PC-9 (cell line): ENCODE measurements around the gene EBNA1BP2. TPM values are rescaled to one million over a fixed set of nuclear protein-coding genes. Genes with fewer than 3 reads are reported as not detected.
A peak's percentile ranks its signal among the peaks of the same experiment; 100 is the strongest.

Experiments
- BruUV-seq: library from RNA; stranded (reverse); fragments of 400-500 nt; replicated peaks from 2 replicates; lab custom pipeline; 2021; lab: Mats Ljungman, UMichigan
- CTCF ChIA-PET: fragments of 300-600 bp; sonication (Branson Sonifier 250); formaldehyde crosslinking; loops from one replicate; lab custom pipeline; 2022; ENCODE audit warnings: antibody characterized with exemption; lab: Charles Lee
- POLR2A ChIA-PET: fragments of 300-600 bp; sonication (Branson Sonifier 250); formaldehyde crosslinking; loops from one replicate; lab custom pipeline; 2022; ENCODE audit warnings: antibody characterized with exemption; ENCODE audit not compliant: unreplicated experiment; lab: Charles Lee
- DNase-seq, 2 experiments: peaks; one replicate each; pipeline versions ENCODE4 v3.0.0 to v3.0.0-alpha.2; 2015 to 2022; ENCODE audit warnings: mixed read lengths in 1 of 2
- H2AFZ ChIP-seq: fragments of 200-600 bp; sonication (generic); 2 replicates; pipeline ENCODE4 v1.8.1; 2017; ENCODE audit warnings: antibody characterized with exemption
- H3F3A ChIP-seq: fragments of 200-600 bp; sonication (generic); 2 replicates; pipeline ENCODE4 v1.8.1; 2017; ENCODE audit warnings: antibody characterized with exemption, mild to moderate bottlenecking, low read depth; ENCODE audit not compliant: insufficient read depth
- H3K27ac ChIP-seq: fragments of 200-600 bp; sonication (generic); 2 replicates; pipeline ENCODE4 v1.6.1; 2016; ENCODE audit warnings: mixed run types
- H3K27me3 ChIP-seq: fragments of 200-600 bp; sonication (generic); 2 replicates; pipeline ENCODE4 v1.6.1; 2016; ENCODE audit warnings: low read depth, mixed run types; ENCODE audit not compliant: insufficient read depth
- H3K36me3 ChIP-seq: fragments of 200-600 bp; sonication (generic); 2 replicates; pipeline ENCODE4 v1.6.1; 2016; ENCODE audit warnings: low read depth, mixed run types
- H3K4me1 ChIP-seq: fragments of 200-600 bp; sonication (generic); replicated peaks from 2 replicates; pipeline ENCODE4 v1.6.1; 2016; ENCODE audit warnings: mixed run types; ENCODE audit not compliant: insufficient read depth
- H3K4me2 ChIP-seq: fragments of 200-600 bp; sonication (generic); 2 replicates; pipeline ENCODE4 v1.6.1; 2017; ENCODE audit warnings: mixed run types
- H3K4me3 ChIP-seq: fragments of 200-600 bp; sonication (generic); 2 replicates; pipeline ENCODE4 v1.6.1; 2016; ENCODE audit warnings: mixed run types
- H3K79me2 ChIP-seq: fragments of 200-600 bp; sonication (generic); 2 replicates; pipeline ENCODE4 v1.6.1; 2017; ENCODE audit warnings: low read depth, mixed run types
- H3K9me2 ChIP-seq: fragments of 200-600 bp; sonication (generic); 2 replicates; pipeline ENCODE4 v1.8.1; 2017; ENCODE audit warnings: mild to moderate bottlenecking; ENCODE audit not compliant: insufficient read depth
- H3K9me3 ChIP-seq: fragments of 200-600 bp; sonication (generic); 2 replicates; pipeline ENCODE4 v1.8.1; 2016; ENCODE audit warnings: low read depth; ENCODE audit not compliant: insufficient read depth
- H4K20me1 ChIP-seq: fragments of 200-600 bp; sonication (generic); 2 replicates; pipeline ENCODE4 v1.8.1; 2017; ENCODE audit not compliant: insufficient read depth
- EZH2 ChIP-seq: fragments of 200-600 bp; sonication (generic); IDR thresholded peaks from 2 replicates; pipeline ENCODE4 v1.8.0; 2017; ENCODE audit warnings: antibody characterized with exemption, low read depth
- intact Hi-C: fragments of 100-400 bp; cut with micrococcal nuclease; formaldehyde crosslinking; loops from one replicate; pipeline ENCODE4 v1.10.0; 2022; ENCODE audit not compliant: unreplicated experiment
- total RNA-seq: library from RNA; stranded (reverse); gene quantifications from 2 replicates; pipeline ENCODE4 v1.2.3, GENCODE V29; 2021
- TF ChIP-seq, protein P1 (sequence below): fragments of 200-600 bp; sonication (generic); conservative IDR thresholded peaks from 2 replicates; pipeline ENCODE4 v1.6.1; 2017; ENCODE audit warnings: mixed run types, antibody characterized with exemption, mild to moderate bottlenecking, moderate library complexity

EBNA1BP2 gene
- total RNA-seq, 1 experiment from 2014 or later, result 153 TPM

DNA sequence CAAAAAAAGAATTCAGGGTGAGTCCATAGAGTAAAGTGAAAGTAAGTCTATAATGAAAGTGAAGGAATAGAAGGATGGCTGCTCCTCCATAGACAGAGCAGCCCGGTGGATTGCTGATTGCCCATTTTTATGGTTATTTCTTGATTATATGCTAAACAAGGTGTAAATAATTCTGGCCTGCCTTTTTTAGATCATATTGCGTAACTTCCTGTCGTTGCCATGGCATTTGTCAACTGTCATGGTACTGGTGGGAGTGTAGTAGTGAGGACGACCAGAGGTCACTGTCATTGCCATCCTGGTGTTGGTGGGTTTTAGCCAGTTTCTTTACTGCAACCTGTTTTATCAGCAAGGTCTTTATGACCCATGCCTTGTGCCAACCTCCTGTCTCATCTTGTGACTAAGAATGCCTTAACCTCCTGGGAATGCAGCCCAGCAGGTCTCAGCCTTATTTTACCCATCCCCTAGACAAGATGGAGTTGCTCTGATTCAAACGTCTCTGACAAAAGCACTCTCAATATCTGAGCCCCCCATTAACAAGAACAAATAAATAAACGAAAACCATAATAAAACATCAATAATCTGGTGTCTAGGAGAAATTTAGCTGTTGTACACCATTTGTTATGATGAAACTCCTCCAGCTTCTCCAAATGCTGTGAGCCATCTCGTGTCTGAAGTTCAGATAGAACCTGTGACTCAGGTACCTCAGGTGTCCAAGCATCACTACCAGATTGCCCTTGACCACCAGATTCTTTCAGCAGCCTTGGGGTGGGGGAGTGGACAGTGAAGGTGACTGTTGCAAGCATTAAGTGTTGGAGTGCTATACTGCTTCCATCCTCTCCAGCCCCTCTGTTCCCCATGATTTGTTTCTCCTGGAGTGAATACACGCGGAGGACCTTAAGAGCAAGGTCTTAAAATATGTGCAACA is 36.0 kb downstream of the EBNA1BP2 start:
- CTCF ChIA-PET, result no interaction called here

DNA sequence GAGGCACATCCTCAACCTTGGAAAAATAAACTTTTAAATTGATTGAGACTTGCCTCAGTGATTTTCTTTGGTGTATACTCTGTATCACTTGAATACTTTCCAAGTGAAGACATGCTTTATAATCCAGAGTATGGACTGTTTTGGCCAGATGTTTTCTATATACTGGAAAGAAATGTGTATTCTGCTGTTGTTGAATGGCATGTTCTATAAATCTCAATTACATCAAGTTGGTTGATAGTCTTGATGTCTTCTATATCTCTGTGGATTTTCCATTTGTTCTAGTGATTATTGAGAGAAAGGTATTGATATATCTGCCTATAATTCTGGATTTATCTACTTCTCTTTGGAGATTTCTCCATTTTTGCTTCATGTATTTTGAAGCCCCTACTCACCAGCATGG is 37.5 kb downstream of the EBNA1BP2 start:
- H2AFZ ChIP-seq, result no peak overlapping the region
- no TSS peak for BruUV-seq
- ChIA-PET CTCF (interaction anchor here (0.6 kb wide), 1 partner anchor 991 kb away, joined by 3 read pairs; no protein-coding TSS in a partner anchor), POLR2A (interaction anchor here (0.7 kb wide), 1 partner anchor 73 kb away, joined by 9 read pairs; no protein-coding TSS in a partner anchor)
- no peaks in the 10 kb centered on the region for H3K79me2 ChIP-seq
- no peaks in the 10 kb centered on the region for H4K20me1 ChIP-seq
- no peak for DNase-seq
- no peak overlapping the region for H3K27ac ChIP-seq
- H3K4me1 ChIP-seq, result peaks cover 23% of the 10 kb centered on the region
- TF ChIP-seq EZH2, result no peak
- TF ChIP-seq, protein P1, sequence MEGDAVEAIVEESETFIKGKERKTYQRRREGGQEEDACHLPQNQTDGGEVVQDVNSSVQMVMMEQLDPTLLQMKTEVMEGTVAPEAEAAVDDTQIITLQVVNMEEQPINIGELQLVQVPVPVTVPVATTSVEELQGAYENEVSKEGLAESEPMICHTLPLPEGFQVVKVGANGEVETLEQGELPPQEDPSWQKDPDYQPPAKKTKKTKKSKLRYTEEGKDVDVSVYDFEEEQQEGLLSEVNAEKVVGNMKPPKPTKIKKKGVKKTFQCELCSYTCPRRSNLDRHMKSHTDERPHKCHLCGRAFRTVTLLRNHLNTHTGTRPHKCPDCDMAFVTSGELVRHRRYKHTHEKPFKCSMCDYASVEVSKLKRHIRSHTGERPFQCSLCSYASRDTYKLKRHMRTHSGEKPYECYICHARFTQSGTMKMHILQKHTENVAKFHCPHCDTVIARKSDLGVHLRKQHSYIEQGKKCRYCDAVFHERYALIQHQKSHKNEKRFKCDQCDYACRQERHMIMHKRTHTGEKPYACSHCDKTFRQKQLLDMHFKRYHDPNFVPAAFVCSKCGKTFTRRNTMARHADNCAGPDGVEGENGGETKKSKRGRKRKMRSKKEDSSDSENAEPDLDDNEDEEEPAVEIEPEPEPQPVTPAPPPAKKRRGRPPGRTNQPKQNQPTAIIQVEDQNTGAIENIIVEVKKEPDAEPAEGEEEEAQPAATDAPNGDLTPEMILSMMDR, result no peak
- H3K4me2 ChIP-seq, result no peak overlapping the region
- no peaks in the 10 kb centered on the region for H3K36me3 ChIP-seq
- no peaks in the 10 kb centered on the region for H3K27me3 ChIP-seq
- H3K9me3 ChIP-seq, result no peaks in the 10 kb centered on the region
- H3K4me3 ChIP-seq, result no peak overlapping the region
- H3K9me2 ChIP-seq, result no peaks in the 10 kb centered on the region
- intact Hi-C loops, result no loop called here
- H3F3A ChIP-seq, result 0 out of 2 replicates have a peak, but pooled peaks cover 7% of the 10 kb centered on the region

More for the DNA sequence above, 36.0 kb downstream of the EBNA1BP2 start:
- no peak for TF ChIP-seq EZH2
- TF ChIP-seq, protein P1, result no peak
- no peaks in the 10 kb centered on the region for H3K36me3 ChIP-seq
- H3K4me2 ChIP-seq, result peak overlapping the region; percentile 51
- no peak overlapping the region for H3K4me3 ChIP-seq
- no peaks in the 10 kb centered on the region for H3K79me2 ChIP-seq
- no peaks in the 10 kb centered on the region for H3K9me2 ChIP-seq
- no TSS peak for BruUV-seq
- DNase-seq, result peak; percentile 41 to 79
- H3K4me1 ChIP-seq, result peaks cover 23% of the 10 kb centered on the region
- no peaks in the 10 kb centered on the region for H4K20me1 ChIP-seq
- H2AFZ ChIP-seq, result peak overlapping the region; percentile 79
- H3K9me3 ChIP-seq, result no peaks in the 10 kb centered on the region
- no peaks in the 10 kb centered on the region for H3K27me3 ChIP-seq
- 0 out of 2 replicates have a peak, but pooled peaks cover 7% of the 10 kb centered on the region for H3F3A ChIP-seq
- peak overlapping the region; percentile 58 for H3K27ac ChIP-seq
- intact Hi-C loops, result no loop called here
- POLR2A ChIA-PET, result interaction anchor here (0.7 kb wide), 1 partner anchor 328 kb away, joined by 3 read pairs; no protein-coding TSS in a partner anchor

DNA sequence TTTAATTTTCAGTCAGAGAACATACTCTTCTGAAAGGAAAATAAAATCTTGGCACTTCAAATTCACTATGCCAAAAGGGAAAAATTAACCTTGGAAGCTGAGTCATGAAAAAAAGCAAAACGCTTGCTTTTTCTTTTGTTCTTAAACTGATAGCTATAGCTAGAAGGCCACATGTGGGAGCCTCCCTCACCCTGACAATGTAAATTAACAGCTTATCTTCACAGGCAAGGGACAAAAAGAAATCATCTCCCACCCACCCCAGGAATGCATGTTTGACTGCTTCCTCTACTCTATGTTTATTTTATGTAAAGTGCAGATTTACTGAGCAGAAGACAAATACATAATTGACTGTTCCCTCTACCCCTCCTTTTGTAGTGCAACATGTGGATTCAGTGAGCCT is 38.0 kb downstream of the EBNA1BP2 start:
- Histone ChIP-seq H2AFZ (no peak overlapping the region), H3K9me3 (no peaks in the 10 kb centered on the region), H3K4me1 (peaks cover 23% of the 10 kb centered on the region), H4K20me1 (no peaks in the 10 kb centered on the region), H3K36me3 (no peaks in the 10 kb centered on the region), H3K79me2 (no peaks in the 10 kb centered on the region), H3F3A (0 out of 2 replicates have a peak, but pooled peaks cover 7% of the 10 kb centered on the region), H3K4me3 (no peak overlapping the region), H3K9me2 (no peaks in the 10 kb centered on the region), H3K4me2 (no peak overlapping the region), H3K27me3 (no peaks in the 10 kb centered on the region), H3K27ac (no peak overlapping the region)
- CTCF ChIA-PET, result interaction anchor here (0.6 kb wide), 1 partner anchor 991 kb away, joined by 3 read pairs; no protein-coding TSS in a partner anchor
- intact Hi-C loops, result no loop called here
- no peak for TF ChIP-seq EZH2
- no peak for DNase-seq
- POLR2A ChIA-PET, result interaction anchor here (0.7 kb wide), 1 partner anchor 74 kb away, joined by 9 read pairs; no protein-coding TSS in a partner anchor
- BruUV-seq, result no TSS peak
